Suppressor macrophage treated with lipopolysaccharide for 1 hour (primary cell): Measurements from ENCODE around the gene SH3BP5.

ENCODE experiments used
- DNase-seq, 3 donors: peaks; one replicate each; pipeline ENCODE4 v3.0.0-alpha.2; 2020 to 2022

The SH3BP5 gene

DNA sequence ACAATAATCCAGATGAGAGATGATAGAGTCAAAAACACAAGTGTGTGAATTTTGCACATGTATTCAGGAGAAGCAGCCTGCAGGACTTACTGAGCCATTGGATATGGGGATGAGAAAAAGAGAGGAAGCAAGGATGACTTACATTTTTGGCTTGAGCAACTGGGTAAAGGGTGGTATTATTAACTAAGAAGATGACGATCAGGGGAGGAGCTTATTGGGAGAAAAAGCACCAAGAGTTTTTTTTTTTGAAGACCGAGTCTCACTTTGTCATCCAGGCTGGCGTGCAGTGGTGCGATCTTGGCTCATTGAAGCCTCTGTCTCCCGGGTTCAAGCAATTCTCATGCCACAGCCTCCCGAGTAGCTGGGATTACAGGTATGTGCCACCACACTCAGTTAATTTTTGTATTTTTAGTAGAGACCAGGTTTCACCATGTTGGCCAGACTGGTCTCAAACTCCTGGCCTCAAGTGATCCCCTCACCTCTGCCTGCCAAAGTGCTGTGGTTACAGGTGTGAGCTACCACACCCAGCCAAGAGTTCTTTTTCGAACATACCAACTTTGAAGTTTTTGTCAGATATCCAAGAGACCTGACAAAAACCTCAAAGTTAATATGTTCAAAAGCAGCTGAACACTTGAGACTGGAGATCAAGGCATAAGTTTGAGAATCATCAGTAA is 14.8 kb upstream of the SH3BP5 start:
- DNase-seq: peak; percentile 49 to 77 (median 65)

DNA sequence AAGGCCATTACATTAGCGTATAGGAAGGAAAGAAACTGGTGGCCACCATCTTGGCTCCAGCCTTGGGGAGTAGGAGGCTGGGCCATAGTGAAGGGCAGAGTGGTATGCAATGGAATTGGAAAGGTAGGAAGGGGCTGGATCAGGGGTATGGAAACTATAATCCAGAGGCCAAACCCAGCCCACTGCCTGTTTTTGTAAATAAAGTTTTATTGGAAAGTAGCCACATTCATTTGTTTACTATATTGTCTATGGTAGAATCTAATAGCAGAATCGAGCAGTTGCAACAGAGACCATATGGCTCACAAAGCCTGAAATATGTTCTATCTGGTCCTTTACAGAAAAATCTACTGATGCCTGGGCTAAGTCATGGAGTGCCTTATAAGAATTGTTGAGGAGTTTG is 14.1 kb upstream of the SH3BP5 start:
- no peak for DNase-seq

DNA sequence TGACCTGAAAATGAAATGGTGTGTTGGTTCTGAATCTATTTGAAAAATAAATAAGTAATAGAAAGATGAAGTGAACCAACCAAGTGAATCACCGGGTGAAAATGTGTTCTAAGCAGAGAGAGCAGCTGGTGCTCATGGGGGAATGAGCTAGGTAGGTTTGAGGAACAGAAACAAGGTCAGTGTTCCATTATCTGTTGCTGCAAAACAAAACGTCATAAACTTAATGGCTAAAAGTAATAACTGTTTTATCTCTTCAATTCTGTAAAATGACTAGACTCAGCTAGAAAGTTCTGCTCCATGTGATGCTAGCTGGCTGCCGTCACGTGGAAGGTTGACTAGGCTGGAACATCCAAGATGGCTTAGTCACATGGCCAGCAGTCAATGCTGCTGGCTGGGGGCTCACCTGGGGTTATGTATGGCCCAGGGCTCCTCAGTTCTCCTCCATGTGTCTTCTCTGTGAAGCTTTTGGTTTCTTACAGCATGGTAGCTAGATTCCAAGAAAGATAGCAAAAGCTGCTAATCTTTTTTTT is 13.3 kb upstream of the SH3BP5 start:
- peak; percentile 48 to 59 (median 58) for DNase-seq

DNA sequence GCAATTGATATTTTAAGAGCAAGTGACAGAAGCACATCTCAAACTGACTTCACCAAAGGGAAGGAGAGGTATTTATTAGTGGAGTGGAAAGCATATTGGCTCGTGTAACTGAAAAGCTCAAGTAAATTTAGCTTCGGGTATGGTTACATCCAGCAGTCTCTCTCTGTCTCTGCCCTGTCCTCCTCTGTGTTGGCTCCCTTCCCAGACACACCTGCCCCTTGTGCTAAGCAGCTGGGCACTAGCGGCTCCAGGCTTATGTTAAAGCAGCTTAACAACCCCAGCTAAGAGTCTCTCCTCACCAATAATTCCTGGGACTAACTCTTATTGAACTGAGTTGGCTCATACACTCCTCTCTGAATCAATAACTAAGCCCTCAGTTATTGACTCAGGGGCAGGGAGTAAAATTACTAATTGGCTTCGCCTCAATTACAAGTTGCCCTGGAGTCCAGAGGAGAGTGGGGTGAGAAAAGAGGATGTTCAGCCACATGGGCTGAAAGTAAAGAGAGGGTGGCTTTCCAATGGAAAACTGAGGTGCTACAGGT is 12.8 kb upstream of the SH3BP5 start:
- DNase-seq: no peak

DNA sequence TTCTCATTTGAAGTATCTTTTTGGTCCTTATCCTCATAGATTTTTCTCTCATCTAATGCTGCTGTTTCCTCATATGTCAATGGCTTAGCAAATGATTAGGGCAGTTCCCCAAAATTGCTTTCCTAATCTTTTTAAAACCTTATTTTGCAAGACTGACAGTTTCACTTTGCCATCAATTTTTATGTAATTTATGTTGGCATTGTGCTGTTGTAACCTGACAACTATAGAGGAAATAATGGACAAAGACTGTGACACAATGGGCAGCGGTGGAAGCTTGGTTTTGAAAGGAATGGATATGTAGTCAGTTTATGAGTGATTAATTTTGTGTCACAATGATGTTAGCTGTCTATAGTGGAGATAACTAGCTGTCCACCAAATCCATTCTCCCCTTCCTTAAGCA is 10.6 kb upstream of the SH3BP5 start:
- peak; percentile 61 to 85 (median 79) for DNase-seq

DNA sequence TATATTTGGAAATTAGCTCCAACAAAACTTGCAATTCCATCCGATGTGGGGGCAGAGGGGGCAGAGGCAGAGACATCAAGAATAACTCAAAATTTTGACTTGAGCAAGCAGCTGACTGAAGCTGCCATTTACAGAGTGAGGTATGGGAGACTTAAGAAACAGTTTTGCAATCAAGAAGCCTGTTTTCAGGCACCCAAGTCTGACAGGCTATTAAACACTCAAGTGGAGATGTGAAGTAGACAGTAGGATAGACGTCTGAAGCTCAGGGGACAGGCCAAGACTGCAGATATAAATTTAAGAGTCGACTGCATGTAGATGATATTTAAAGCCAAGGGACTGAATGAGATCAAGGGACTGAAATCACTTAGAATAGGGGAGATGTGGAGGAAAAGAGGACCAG is 9.9 kb upstream of the SH3BP5 start:
- DNase-seq: no peak

DNA sequence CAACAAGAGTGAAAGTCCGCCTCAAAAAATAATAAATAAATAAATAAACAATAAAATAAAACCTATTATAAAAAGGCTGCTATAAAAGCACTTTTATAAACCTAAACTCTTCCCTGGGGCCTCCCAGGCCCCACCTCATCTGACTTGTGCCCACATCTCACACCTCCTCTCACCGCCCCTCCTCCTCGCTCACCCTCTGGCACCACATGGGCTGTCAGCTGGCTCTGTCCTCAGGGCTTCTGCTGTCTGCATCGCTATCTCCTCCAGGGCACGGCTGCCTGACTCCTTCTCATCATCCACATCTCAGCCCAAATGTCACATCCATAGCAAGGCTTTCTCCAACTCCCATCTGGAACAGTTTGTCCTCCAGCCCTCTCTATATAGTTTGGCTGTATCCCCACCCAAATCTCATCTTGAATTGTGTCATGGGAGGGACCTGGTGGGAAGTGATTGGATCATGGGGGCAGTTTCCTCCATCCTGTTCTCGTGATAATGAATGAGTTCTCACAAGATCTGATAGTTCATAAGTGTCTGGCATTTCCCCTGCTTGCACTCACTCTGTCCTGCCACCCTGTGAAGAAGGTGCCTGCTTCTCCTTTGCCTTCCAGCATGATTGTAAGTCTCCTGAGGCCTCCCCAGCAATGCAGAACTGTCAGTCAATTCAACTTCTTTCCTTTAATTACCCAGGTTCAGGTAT is 8.8 kb upstream of the SH3BP5 start:
- peak; percentile 36 to 55 (median 37) for DNase-seq

DNA sequence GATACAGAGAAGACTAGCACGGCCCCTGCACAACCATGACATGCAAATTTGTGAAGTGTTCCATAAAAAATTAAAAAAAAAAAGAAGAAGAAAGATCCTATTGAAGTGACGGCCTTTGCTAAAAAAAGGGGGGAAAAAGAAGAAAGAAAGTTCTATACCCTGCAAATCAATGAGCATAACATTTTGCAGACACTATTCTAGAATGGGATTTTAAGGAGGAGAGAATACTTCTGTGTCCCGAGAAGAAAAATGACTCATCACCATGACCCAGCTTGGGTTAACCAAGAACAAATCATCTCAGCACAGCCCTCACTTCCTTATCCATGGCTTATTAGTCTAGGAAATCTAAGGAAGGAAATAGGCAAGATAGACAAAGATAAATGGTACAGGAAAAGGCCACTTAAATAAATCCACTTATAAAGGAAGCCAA is 7.4 kb upstream of the SH3BP5 start:
- peak; percentile 81 to 90 (median 88) for DNase-seq

DNA sequence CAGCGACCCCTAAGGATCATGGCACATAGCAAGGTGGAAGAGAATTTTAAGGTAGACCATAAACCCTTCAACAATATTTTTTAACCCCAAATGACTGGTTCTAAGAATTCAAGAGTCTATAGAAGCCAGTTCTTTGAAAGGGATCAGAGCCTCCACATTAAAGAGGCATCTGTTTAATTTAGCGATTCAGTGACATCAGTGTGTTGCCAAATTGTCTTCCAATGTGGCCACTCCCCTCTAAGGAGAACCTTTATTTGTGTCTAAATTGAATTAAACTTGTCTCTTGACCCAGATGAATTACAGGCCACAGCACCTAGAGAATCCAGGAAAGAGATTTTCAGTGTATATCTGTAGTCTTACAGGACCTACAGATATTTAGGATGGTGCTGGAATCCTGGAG is 6.6 kb upstream of the SH3BP5 start:
- DNase-seq: no peak

DNA sequence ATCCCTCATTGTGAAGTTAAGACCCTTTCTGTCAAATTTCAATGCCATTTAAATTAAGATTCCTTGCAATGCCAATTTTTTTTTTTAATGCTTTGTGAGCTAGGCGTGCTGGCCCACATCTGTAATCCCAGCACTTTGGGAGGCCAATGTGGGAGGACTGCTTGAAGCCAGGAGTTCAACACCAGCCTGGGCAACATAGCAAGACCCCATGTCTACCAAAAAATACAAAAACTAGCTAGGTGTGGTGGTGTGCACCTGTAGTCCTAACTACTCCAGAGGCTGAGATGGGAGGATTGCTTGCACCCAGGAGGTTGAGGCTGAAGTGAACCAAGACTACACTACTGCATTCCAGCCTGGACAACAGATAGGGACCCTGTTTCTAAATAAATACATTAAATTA is 5.6 kb upstream of the SH3BP5 start:
- no peak for DNase-seq

DNA sequence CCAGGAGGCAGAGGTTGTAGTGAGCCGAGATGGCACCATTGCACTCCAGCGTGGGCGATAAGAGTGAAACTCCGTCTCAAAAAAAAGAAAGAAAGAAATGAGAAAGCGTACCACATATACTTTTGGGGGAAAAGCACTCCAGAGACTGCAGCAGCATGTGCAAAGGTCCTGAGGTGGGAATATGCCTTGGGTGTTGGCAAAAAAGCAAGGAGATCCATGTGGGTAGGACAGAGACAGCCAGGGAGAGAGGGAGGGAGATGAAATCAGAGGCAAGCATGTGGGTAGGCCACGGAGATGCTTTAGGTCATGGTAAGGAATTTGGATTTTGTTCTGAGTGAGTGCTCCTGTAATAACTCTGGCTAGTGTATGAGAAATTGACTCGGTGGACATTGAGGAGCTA is 3.7 kb upstream of the SH3BP5 start:
- no peak for DNase-seq

DNA sequence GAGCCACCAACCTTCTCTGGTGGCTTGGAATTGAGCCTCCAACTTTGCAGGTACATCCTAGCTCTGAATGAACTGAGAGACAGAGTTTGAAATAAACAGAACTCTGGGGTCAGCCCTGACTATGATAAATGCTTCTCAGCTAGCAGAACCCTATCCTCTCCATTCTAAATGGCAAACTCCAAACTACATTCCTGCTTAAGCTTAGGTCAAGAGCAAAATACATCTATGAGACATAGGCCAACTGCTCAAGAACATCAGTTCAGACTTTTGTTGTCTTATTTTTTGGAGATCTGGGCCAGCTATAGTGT is 1.5 kb upstream of the SH3BP5 start:
- no peak for DNase-seq

DNA sequence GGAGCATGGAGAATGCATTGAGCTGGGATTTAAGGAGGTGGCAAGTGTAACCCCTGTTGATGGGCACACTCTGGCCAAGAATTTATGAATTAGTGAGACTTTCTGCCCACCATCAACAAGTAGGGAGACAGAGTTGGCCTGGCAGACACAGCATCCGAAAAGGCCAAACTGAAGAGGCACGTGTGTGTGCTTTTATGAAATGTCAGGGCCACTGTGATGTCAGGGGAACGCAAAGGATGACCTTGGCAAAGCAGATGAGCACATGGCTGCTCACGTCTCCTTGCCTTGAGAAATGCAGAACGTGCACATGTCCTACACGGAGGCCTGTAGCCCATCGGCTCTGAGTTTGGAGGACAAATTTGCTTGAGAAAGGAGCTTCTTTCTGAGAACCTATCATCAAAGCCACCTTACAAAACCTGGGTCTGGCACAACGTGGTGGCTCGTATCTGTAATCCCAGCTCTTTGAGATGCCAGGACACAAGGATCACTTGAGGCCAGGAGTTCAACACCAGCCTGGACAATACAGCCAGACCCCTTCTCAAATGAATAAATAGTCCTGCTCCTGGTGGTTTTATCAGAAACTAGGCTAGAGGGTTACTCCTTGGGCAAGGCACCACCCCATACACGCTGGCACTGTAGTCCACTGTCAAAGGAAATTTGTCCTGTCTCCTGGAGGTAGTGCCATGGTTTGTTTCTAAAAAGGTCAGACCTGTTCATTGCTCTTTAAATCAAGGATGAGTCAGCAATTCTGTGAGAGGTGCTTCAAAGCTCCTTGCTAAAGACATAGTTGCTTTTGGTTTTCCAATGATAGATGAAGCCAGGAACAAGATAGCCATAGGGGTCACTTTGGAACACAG is 941 bp upstream of the SH3BP5 start:
- no peak for DNase-seq

DNA sequence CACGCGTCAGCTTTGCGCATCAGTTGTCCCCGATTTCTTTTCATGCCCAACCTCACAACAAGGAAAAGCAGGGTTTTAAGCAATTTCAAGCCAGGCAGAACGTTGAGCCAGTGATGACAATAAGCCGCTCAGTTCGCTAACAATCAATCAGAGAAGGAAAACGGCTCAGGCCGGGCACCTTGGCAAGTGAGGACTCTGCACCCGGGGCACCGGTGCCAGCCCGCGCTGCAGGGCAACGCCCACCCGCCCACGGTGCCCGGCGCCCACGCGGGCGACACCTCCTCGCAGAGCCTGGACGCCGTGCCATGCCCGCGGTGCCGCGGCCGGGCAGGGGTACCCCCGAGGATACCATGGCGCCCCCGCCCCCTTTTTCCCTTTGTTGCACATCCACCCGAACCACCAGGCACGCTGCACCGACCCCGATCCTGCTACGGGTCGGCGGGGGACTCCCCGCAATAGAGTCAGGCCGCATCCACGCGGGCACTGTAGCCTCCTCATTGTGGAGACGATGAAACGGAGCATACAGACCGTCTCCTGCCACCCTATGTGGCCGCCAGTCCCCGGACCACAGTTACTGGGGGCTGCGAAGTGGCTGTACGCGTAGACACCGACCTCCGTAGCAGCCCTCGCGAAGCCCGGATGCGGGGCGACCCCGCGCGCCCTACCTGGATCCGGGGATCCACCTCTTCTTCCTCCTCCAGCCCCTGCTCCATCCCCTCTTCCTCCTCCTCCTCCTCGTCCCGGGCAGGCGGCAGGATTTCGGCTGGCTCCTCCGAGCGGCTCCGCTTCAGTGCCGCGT is 581 bp downstream of the SH3BP5 start:
- peak; percentile 44 to 80 (median 58) for DNase-seq

DNA sequence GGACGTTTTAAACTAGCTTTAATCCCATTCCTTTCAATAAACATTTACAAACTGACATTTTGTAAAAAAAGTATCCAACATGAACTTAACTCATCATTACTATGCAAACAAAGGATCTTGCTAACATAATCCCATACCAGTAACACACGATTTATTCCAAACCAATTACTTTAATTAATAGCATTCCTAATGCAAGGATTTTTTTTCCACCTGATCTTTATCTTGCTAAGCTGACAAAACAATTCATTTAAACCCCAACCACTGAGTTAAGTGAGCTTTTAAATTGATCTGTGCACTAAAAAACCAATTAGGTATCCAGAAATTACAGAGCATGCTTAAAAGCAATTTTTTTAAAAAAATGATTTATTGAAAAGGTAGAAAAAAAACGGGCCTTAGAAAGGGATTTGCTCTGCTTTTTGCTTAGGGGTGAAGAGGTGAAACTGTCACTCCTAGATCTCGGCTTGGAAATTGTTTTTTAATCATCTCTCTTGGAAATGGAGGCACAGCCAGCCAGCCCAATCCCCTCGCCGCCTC is 1.2 kb downstream of the SH3BP5 start:
- no peak for DNase-seq

DNA sequence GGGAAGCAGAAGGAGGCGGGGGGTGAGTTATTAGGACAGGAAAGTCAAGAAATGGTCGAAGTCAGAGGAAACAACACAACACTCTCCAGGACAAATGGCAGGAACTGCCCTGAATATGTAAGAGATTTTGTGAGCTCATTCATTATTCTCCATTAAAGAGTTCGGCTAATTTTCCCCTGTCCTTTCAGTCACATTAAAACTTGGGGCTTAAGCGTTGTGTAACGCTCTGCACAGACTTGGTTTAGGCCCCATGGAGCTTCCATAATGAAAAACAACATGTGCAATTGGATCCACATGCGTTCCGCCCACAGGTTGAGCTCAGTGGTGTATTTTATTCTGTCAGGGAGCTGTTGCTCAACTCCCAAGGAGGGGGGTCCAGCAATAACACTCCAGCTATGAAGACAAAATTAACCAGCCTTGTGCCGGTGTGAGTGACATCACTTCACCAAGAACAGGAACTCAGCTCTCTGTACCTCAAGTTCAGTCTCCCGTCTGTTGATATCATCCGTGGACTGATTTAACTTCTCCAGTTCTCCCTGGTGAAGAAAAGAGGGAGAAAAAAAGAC is 2.3 kb downstream of the SH3BP5 start:
- DNase-seq: peak; percentile 71 to 79 (median 77)

DNA sequence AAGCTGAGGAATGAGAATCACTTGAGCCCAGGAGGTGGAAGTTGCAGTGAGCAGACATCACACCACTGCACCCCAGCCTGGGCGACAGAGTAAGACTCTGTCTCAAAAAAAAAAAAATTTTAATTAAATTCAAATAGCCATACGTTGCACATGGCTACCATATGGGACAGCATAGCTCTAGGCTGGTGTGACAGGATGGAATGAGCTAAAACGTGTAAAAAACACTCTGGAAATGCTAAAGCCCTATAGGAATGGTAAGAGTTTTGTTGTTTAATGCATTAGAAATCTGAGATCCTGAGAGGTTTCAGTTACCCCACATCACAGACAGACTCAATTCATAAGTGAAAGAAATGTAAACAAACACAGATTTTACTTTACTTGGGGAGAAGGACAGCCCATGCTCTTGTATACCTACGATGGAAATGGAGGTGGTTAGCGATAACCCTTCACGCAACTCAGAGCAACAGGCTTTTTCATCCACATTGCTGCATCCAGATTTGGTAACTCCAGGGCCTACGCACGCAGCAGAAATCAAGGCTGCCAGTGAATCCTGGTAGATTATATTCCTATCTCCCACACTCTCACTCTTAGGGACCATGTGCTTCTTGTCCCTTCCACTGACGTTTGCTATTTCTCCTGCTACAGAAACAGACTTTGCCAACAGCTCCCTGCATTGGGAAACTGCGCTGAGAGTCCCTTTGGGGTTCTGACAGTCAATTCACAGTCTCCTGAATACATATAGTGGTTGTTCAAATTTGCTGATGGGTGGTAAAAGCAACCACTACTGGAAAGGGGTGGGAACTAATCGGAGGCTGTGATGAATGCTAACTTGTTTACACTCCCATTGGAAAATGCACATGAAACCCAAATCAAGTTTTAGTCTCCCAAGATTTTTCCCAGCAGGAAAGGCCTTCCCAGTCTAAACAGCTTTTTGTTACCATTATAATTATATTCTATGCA is 3.1 kb downstream of the SH3BP5 start:
- DNase-seq: no peak

DNA sequence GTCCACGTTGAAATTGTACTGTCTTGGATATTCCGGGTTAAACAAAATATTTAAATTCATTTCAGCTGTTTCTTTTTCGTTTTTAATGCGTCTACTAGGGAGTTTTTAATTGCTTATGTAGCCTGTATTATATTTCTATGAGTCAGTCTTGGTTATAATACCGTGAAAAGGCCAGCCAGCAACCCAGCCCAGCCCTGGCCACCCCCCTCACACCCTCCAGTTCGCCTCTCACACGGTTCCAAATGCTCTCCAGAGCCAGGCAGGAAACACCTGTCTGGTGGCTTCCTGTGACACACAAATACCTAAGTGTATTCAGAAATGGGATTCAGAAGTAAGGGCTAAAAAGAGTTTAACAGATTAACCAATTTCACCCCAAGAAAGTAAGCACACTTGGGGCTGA is 4.4 kb downstream of the SH3BP5 start:
- DNase-seq: peak; percentile 27 to 38 (median 34)

DNA sequence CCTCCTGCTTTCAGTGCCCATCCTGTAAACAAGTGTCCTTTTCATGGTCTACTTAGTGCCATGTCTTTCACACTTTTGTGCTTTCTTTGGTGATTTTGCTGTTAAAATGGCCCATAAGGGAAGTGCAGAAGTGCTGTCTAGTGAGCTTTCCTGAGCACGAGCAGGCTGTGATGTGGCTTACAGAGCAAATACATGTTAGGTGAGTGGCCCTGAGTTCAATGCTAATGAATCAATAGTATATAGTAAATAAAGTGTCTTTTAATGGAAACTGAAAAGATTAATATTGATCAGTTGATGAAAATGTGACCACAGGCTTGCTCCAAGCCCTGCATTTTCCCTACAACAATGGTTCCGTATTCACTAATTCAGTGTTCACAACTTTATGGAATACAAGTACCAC is 5.7 kb downstream of the SH3BP5 start:
- DNase-seq: no peak

DNA sequence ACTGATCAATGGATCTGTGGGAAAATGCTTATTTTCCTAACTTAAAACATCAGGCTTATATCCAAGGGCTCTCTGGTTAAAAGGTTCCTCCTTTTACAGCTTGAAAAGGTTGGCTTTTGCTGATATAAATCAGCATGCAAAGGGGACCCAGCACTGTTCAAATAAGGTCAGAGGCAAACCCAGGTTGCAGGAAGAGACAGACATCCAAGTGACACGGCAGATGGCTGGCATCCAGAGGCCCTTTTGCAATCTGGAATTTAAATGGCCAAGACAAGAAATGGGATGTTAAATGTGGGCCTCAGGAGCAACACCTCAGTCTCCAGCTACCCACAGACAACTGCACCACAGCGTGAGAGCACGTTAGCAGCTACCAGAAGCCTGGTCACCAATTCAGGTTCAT is 6.3 kb downstream of the SH3BP5 start:
- no peak for DNase-seq

DNA sequence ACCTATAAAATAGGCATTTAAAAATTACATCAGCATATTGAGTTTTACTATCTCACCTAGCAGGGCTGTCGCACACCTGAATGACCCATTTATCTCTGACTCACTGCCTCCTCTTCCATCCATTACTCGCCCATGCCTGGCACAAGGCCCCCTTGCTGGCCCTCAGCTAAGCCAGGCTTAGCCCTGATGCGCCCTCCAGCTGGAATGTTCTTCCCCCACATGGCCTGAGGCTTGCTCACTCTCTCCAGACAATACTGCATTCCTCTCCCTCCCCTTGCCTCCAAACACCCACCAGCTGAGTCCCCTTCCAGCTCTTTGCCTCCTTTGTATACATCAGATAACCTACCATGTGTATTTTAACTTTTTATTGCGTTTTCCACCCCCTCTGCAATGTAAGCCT is 7.2 kb downstream of the SH3BP5 start:
- no peak for DNase-seq
